ENCODE measurements around the gene TGFB2. TPM values are rescaled to one million over a fixed set of nuclear protein-coding genes. Genes with fewer than 3 reads are reported as not detected.

TGFB2 gene
- total and polyA plus RNA-seq, 2 donors (not counting 1 experiment from before 2014, with no cell fraction given), result 0.55 to 0.76 TPM

DNA sequence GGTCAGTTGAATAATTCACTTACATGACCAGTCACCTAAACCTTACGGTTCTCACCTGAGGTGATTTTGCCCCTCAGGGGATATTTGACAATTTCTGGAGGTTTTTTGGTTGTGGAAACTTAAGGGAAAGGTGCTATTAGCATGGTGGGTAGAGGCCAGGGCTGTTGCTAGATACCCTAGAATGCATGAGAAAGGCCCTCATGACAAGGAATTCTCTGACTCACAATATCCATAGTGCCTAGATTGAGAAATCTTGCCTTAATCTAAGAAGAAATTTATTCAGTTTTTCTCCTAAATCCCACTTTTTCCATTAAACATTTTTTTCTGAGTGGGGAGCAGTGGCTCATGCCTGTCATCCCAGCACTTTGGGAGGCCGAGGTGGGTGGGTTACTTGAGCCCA is 119.7 kb downstream of the TGFB2 start:
- ChIA-PET POLR2A (no interaction called here), CTCF (no interaction called here)
- no peaks in the 10 kb centered on the region for H3K36me3 ChIP-seq (replicated peaks in 1 of 2; ENCODE audit: control extremely low read depth in 1 of 2, control insufficient read depth in 1 of 2, extremely low read depth in 1 of 2, insufficient read depth in 2 of 2, low read length in 1 of 2)
- no peak overlapping the region for H3K9ac ChIP-seq (ENCODE audit: low read length)
- no peak overlapping the region for H3K4me2 ChIP-seq (replicated peaks; ENCODE audit: low read depth, low read length, poor library complexity, severe bottlenecking)
- H3K79me2 ChIP-seq (ENCODE audit: control insufficient read depth, insufficient read depth, low read length), result no peaks in the 10 kb centered on the region
- no peaks in the 10 kb centered on the region for H4K20me1 ChIP-seq (ENCODE audit: control insufficient read depth, insufficient read depth, low read length, poor library complexity, severe bottlenecking)
- intact Hi-C loops (cut with micrococcal nuclease), result no loop called here
- Mint-ChIP-seq H3K4me1 (peaks cover 9% of the 10 kb centered on the region), H3K27me3 (no peaks in the 10 kb centered on the region), H3K9me3 (ENCODE audit: insufficient read depth) (no peaks in the 10 kb centered on the region), H3K4me3 (no peak overlapping the region), H3K27ac (no peak overlapping the region)
- no peak overlapping the region for H3K4me3 ChIP-seq (ENCODE audit: control extremely low read depth in 1 of 5, extremely low read depth in 1 of 5, insufficient read depth in 1 of 5, low read depth in 2 of 5, low read length in 4 of 5)
- no peaks in the 10 kb centered on the region for H3K27me3 ChIP-seq (replicated peaks in 1 of 4; ENCODE audit: control extremely low read depth in 1 of 4, control insufficient read depth in 3 of 4, insufficient read depth in 4 of 4, low read length in 3 of 4)
- H3K4me1 ChIP-seq (ENCODE audit: control insufficient read depth in 2 of 2, insufficient read depth in 2 of 2, low read length in 2 of 2), result peaks cover 0 to 4% of the 10 kb centered on the region in 2 donors
- DNase-seq (no peak), ATAC-seq (ENCODE audit: low read depth) (no peak)
- TF ChIP-seq EZH2 (IDR thresholded peaks at IDR 0.05; ENCODE audit: borderline replicate concordance, insufficient read depth, low read depth, low read length, poor library complexity, severe bottlenecking) (no peak), CTCF (IDR thresholded peaks at IDR 0.05) (no peak)
- H3K9me3 ChIP-seq (ENCODE audit: control extremely low read depth in 1 of 3, control insufficient read depth in 2 of 3, insufficient read depth in 1 of 3, low read length in 2 of 3), result no peaks in the 10 kb centered on the region
- H3K27ac ChIP-seq (ENCODE audit: low read length in 2 of 2), result no peak overlapping the region
- no CpG with 5 or more reads among the region's 2 CpGs for WGBS (ENCODE audit: insufficient coverage)
- H2AFZ ChIP-seq (ENCODE audit: insufficient read depth, low read depth, low read length, poor library complexity, severe bottlenecking), result no peak overlapping the region

DNA sequence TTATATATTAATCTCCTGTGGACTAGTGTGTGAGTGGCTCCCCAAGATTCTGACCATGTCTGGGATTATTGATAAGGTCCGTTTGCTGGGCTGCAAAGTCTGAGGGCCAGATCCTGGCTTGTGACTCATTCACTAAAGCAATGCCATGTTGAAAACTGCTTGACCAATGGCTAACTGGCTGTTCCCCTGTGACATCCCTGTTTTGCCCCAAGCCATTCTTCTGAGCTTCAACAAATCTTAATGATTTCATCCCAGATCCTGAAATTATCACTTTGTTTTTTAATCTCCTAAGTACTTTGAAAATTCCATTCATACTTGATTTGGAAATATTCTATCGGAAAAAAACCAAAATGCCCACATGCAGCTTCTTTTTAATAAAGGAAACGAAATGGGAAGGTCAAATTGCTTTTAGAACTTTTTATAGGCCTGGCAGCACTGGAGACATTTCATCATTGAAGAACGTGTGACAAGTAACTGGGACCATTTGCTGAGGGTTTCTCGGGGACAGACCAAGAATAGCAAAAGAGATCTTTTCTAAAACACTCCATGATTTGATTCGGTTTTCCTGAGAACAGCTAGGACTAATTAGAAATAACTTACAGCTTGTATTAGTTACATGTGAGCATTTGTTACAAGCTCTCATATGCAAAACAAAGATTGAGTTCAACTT is 121.3 kb downstream of the TGFB2 start:
- no peaks in the 10 kb centered on the region for H4K20me1 ChIP-seq (ENCODE audit: control insufficient read depth, insufficient read depth, low read length, poor library complexity, severe bottlenecking)
- Mint-ChIP-seq H3K27me3 (no peaks in the 10 kb centered on the region), H3K4me1 (peaks cover 1% of the 10 kb centered on the region), H3K27ac (no peak overlapping the region), H3K9me3 (ENCODE audit: insufficient read depth) (no peaks in the 10 kb centered on the region), H3K4me3 (no peak overlapping the region)
- TF ChIP-seq EZH2 (IDR thresholded peaks at IDR 0.05; ENCODE audit: borderline replicate concordance, insufficient read depth, low read depth, low read length, poor library complexity, severe bottlenecking) (no peak), CTCF (IDR thresholded peaks at IDR 0.05) (no peak)
- 100% methylated on average over 1 of the region's 6 CpGs for WGBS (ENCODE audit: insufficient coverage)
- ChIA-PET CTCF (no interaction called here), POLR2A (no interaction called here)
- no peak overlapping the region for H3K4me2 ChIP-seq (replicated peaks; ENCODE audit: low read depth, low read length, poor library complexity, severe bottlenecking)
- DNase-seq (no peak), ATAC-seq (ENCODE audit: low read depth) (no peak)
- no peaks in the 10 kb centered on the region for H3K36me3 ChIP-seq (replicated peaks in 1 of 2; ENCODE audit: control extremely low read depth in 1 of 2, control insufficient read depth in 1 of 2, extremely low read depth in 1 of 2, insufficient read depth in 2 of 2, low read length in 1 of 2)
- H3K27me3 ChIP-seq (replicated peaks in 1 of 4; ENCODE audit: control extremely low read depth in 1 of 4, control insufficient read depth in 3 of 4, insufficient read depth in 4 of 4, low read length in 3 of 4), result no peaks in the 10 kb centered on the region
- intact Hi-C loops (cut with micrococcal nuclease), result no loop called here
- H3K27ac ChIP-seq (ENCODE audit: low read length in 2 of 2), result no peak overlapping the region
- no peaks in the 10 kb centered on the region for H3K9me3 ChIP-seq (ENCODE audit: control extremely low read depth in 1 of 3, control insufficient read depth in 2 of 3, insufficient read depth in 1 of 3, low read length in 2 of 3)
- H3K4me1 ChIP-seq (ENCODE audit: control insufficient read depth in 2 of 2, insufficient read depth in 2 of 2, low read length in 2 of 2), result no peaks in the 10 kb centered on the region
- no peak overlapping the region for H3K9ac ChIP-seq (ENCODE audit: low read length)
- H3K79me2 ChIP-seq (ENCODE audit: control insufficient read depth, insufficient read depth, low read length), result no peaks in the 10 kb centered on the region
- no peak overlapping the region for H3K4me3 ChIP-seq (ENCODE audit: control extremely low read depth in 1 of 5, extremely low read depth in 1 of 5, insufficient read depth in 1 of 5, low read depth in 2 of 5, low read length in 4 of 5)
- no peak overlapping the region for H2AFZ ChIP-seq (ENCODE audit: insufficient read depth, low read depth, low read length, poor library complexity, severe bottlenecking)
